Activated CD4-positive, alpha-beta T cell treated with anti-CD3 and anti-CD28 coated beads for 36 hours (primary cell): ENCODE results near the gene PLXNA4. TPM values are rescaled to one million over a fixed set of nuclear protein-coding genes. Genes with fewer than 3 reads are reported as not detected.

Experiments used
- ATAC-seq: fragments of 200-7000 bp; cut with Tn5 transposase; one replicate; pipeline ENCODE4 v1.10.0; 2021; ENCODE audit warnings: mild to moderate bottlenecking, moderate library complexity
- CTCF ChIA-PET: fragments of 350-600 bp; sonication (Branson Sonifier 250); formaldehyde crosslinking; loops from one replicate; lab custom pipeline; 2021; ENCODE audit warnings: antibody characterized with exemption; lab: Charles Lee
- POLR2A ChIA-PET: fragments of 350-600 bp; sonication (Branson Sonifier 250); formaldehyde crosslinking; loops from one replicate; lab custom pipeline; 2021; ENCODE audit warnings: antibody characterized with exemption, inconsistent platforms; lab: Charles Lee
- DNase-seq: peaks from one replicate; pipeline ENCODE4 v3.0.0-alpha.2; 2020
- H3K27ac Mint-ChIP-seq: one replicate; pipeline ENCODE4 v1.8.0; 2021; ENCODE audit warnings: mixed read lengths
- H3K27me3 Mint-ChIP-seq: one replicate; pipeline ENCODE4 v1.8.0; 2021; ENCODE audit warnings: mixed read lengths
- H3K36me3 Mint-ChIP-seq: one replicate; pipeline ENCODE4 v1.8.0; 2021; ENCODE audit warnings: low read depth, mixed read lengths
- H3K4me1 Mint-ChIP-seq: one replicate; pipeline ENCODE4 v1.8.0; 2021; ENCODE audit warnings: mixed read lengths
- H3K4me3 Mint-ChIP-seq: one replicate; pipeline ENCODE4 v1.8.0; 2021; ENCODE audit warnings: mild to moderate bottlenecking, moderate library complexity, mixed read lengths
- H3K9me3 Mint-ChIP-seq: one replicate; pipeline ENCODE4 v1.8.0; 2021; ENCODE audit warnings: low read depth, mixed read lengths
- intact Hi-C, 2 experiments: fragments of 100-400 bp; cut with DNase I in 1 of 2; cut with micrococcal nuclease in 1 of 2; formaldehyde crosslinking; loops; one replicate each; pipeline versions ENCODE4 v1.14.2 to v1.15.1; 2022 to 2024; cut with DNase I, micrococcal nuclease
- total RNA-seq, 2 experiments: library from RNA; stranded (reverse); gene quantifications; one replicate each; pipeline ENCODE4 v1.2.3, GENCODE V29; 2021

PLXNA4 gene
- total RNA-seq, 2 experiments from 2014 or later, result 0.07 to 0.09 TPM

GRCh38 chr7:132430861-132431822 is 145.1 kb downstream of the PLXNA4 start:
- H3K4me3 Mint-ChIP-seq, result no peak overlapping the region
- intact Hi-C loops, result no loop called here
- H3K4me1 Mint-ChIP-seq, result peaks cover 61% of the 10 kb centered on the region

DNA sequence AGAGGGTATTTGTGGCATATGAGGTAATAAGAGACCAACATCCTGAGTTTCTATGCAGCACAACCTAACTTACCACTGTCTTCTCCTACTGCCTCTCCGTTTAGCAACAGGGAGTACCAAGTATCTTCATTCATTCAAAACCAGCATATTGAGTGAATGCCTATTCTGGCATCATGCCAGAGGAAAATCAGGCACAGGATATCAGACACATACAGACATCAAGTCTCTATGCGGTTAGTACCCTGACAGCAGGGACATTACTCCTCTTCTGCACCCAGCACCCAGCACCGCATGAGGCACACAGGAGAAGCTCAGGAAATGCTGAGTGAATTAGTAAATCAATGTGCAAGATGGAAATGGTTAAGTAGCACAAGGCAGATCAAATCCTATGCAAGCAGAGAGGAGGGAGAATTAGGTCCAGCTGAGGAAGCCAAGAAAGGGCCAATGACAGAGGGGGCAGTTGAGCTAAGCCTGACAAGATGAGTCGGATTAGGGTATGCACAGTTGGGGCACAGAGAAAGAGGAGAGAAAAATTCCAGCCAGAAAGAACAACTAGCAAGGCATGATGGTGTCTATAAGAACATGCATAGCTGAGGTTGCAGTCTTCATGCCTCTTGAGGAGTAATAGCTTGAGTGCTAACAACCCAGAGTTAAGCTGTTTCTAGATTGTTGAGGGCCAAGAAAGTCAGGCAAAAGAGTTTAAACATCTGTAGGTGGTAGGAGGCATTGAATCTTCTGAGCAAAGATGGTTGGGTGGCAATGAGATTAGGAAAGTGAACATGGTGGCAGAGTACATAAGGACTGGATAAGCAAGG is 146.0 kb downstream of the PLXNA4 start:
- no peak for DNase-seq
- peak overlapping the region; percentile 69 for H3K27ac Mint-ChIP-seq
- H3K9me3 Mint-ChIP-seq, result no peaks in the 10 kb centered on the region
- no peaks in the 10 kb centered on the region for H3K27me3 Mint-ChIP-seq
- ATAC-seq, result no peak
- no peak overlapping the region for H3K4me3 Mint-ChIP-seq
- no peaks in the 10 kb centered on the region for H3K36me3 Mint-ChIP-seq
- ChIA-PET POLR2A (interaction anchor here (0.6 kb wide), 1 partner anchor 1998 kb away, joined by 5 read pairs; no protein-coding TSS in a partner anchor), CTCF (interaction anchor here (0.5 to 0.7 kb wide), 3 partner anchors 11 to 547 kb away, joined by 3 read pairs; no protein-coding TSS in a partner anchor)
- intact Hi-C loops, result no loop called here
- H3K4me1 Mint-ChIP-seq, result peaks cover 52% of the 10 kb centered on the region

More at GRCh38 chr7:132430861-132431822, 145.1 kb downstream of the PLXNA4 start:
- H3K27ac Mint-ChIP-seq, result peak overlapping the region; percentile 69
- POLR2A ChIA-PET, result interaction anchor here (0.6 kb wide), 1 partner anchor 1997 kb away, joined by 5 read pairs; no protein-coding TSS in a partner anchor
- ATAC-seq (peak; percentile 96), DNase-seq (peak; percentile 58)
- no peaks in the 10 kb centered on the region for H3K36me3 Mint-ChIP-seq
- CTCF ChIA-PET, result interaction anchor here (0.6 kb wide), 1 partner anchor 53 kb away, joined by 3 read pairs; no protein-coding TSS in a partner anchor
- H3K27me3 Mint-ChIP-seq, result no peaks in the 10 kb centered on the region
- no peaks in the 10 kb centered on the region for H3K9me3 Mint-ChIP-seq

GRCh38 chr7:132429181-132429580 is 147.1 kb downstream of the PLXNA4 start:
- no peaks in the 10 kb centered on the region for H3K27me3 Mint-ChIP-seq
- DNase-seq (no peak), ATAC-seq (no peak)
- no peaks in the 10 kb centered on the region for H3K36me3 Mint-ChIP-seq
- H3K9me3 Mint-ChIP-seq, result no peaks in the 10 kb centered on the region
- no peak overlapping the region for H3K4me3 Mint-ChIP-seq
- intact Hi-C loops, result no loop called here
- peaks cover 41% of the 10 kb centered on the region for H3K4me1 Mint-ChIP-seq
- POLR2A ChIA-PET, result no interaction called here
- CTCF ChIA-PET, result interaction anchor here (0.5 kb wide), 1 partner anchor 1603 kb away, joined by 3 read pairs; no protein-coding TSS in a partner anchor
- no peak overlapping the region for H3K27ac Mint-ChIP-seq

DNA sequence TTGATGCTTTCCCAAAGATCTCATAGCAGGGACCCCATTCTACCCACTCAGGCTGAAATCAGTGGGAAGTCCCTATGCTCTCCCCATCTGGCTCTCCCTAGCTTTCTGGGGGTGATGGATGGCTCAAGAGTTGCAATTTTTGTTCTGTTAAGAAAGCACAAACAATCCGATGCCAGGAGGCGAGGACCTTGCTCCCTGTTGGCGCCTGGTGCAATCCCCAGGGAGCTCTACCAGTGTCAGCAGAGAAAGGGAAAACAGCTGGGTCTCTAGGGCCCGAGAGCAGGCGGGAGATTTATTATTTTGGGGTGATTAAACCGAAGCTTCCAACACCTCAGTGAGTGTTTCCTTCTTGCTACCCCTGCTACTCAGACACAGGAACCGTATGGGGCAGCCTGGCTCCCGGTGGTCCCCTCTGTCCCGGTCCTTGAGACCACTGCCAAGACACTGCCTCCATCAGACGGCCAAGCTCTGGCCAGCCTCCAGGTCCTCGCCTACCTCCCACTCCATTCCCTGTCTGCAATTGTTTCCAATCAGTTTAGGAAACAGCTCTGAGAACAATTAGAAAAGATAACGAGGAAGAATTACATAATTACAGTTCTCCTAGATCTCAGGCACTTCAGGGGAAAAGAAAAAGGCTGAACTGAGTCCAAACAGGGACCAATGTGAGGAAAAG is 147.9 kb downstream of the PLXNA4 start:
- H3K9me3 Mint-ChIP-seq, result no peaks in the 10 kb centered on the region
- no peaks in the 10 kb centered on the region for H3K36me3 Mint-ChIP-seq
- ChIA-PET POLR2A (no interaction called here), CTCF (interaction anchor here (0.5 to 0.9 kb wide), 3 partner anchors 152 to 1603 kb away, joined by 3 to 4 read pairs (median 3); no protein-coding TSS in a partner anchor)
- ATAC-seq (no peak), DNase-seq (no peak)
- peaks cover 35% of the 10 kb centered on the region for H3K4me1 Mint-ChIP-seq
- H3K27ac Mint-ChIP-seq, result no peak overlapping the region
- H3K27me3 Mint-ChIP-seq, result no peaks in the 10 kb centered on the region
- no peak overlapping the region for H3K4me3 Mint-ChIP-seq
- intact Hi-C loops, result no loop called here

GRCh38 chr7:132425942-132426341 is 150.3 kb downstream of the PLXNA4 start:
- Mint-ChIP-seq H3K4me1 (peaks cover 11% of the 10 kb centered on the region), H3K27me3 (no peaks in the 10 kb centered on the region), H3K27ac (no peak overlapping the region), H3K9me3 (no peaks in the 10 kb centered on the region), H3K36me3 (no peaks in the 10 kb centered on the region), H3K4me3 (no peak overlapping the region)
- DNase-seq, result no peak
- no peak for ATAC-seq
- ChIA-PET CTCF (no interaction called here), POLR2A (no interaction called here)
- intact Hi-C loops, result no loop called here

GRCh38 chr7:132424821-132425724 is 151.2 kb downstream of the PLXNA4 start:
- ATAC-seq, result no peak

GRCh38 chr7:132424277-132424676 is 152.0 kb downstream of the PLXNA4 start:
- ATAC-seq (no peak), DNase-seq (no peak)
- Mint-ChIP-seq H3K27ac (no peak overlapping the region), H3K36me3 (no peaks in the 10 kb centered on the region), H3K9me3 (no peaks in the 10 kb centered on the region), H3K4me1 (no peaks in the 10 kb centered on the region), H3K4me3 (no peak overlapping the region), H3K27me3 (no peaks in the 10 kb centered on the region)
- ChIA-PET POLR2A (no interaction called here), CTCF (no interaction called here)
- intact Hi-C loops, result no loop called here

More at GRCh38 chr7:132424821-132425724, 151.2 kb downstream of the PLXNA4 start:
- no peak for DNase-seq
- POLR2A ChIA-PET, result no interaction called here
- intact Hi-C loops, result no loop called here
- Mint-ChIP-seq H3K4me3 (no peak overlapping the region), H3K27me3 (no peaks in the 10 kb centered on the region), H3K36me3 (no peaks in the 10 kb centered on the region), H3K9me3 (no peaks in the 10 kb centered on the region), H3K27ac (no peak overlapping the region), H3K4me1 (peaks cover 2% of the 10 kb centered on the region)
- CTCF ChIA-PET, result no interaction called here

GRCh38 chr7:132423594-132424200 is 152.6 kb downstream of the PLXNA4 start:
- intact Hi-C loops, result no loop called here
- no peak for DNase-seq
- Mint-ChIP-seq H3K36me3 (no peaks in the 10 kb centered on the region), H3K4me1 (no peaks in the 10 kb centered on the region), H3K4me3 (no peak overlapping the region), H3K9me3 (no peaks in the 10 kb centered on the region), H3K27me3 (no peaks in the 10 kb centered on the region), H3K27ac (no peak overlapping the region)
- CTCF ChIA-PET, result interaction anchor here (0.9 kb wide), 1 partner anchor 125 kb away, joined by 5 read pairs; no protein-coding TSS in a partner anchor
- POLR2A ChIA-PET, result no interaction called here
- ATAC-seq, result no peak

- no peak for DNase-seq
- intact Hi-C loops, result no loop called here
- H3K27me3 Mint-ChIP-seq, result no peaks in the 10 kb centered on the region
- ChIA-PET CTCF (interaction anchor here (0.7 kb wide), 1 partner anchor 11 kb away, joined by 3 read pairs; no protein-coding TSS in a partner anchor), POLR2A (no interaction called here)
- ATAC-seq, result no peak
- no peaks in the 10 kb centered on the region for H3K36me3 Mint-ChIP-seq
- H3K4me1 Mint-ChIP-seq, result no peaks in the 10 kb centered on the region
- no peak overlapping the region for H3K27ac Mint-ChIP-seq
- H3K4me3 Mint-ChIP-seq, result no peak overlapping the region
- H3K9me3 Mint-ChIP-seq, result no peaks in the 10 kb centered on the region
Observed at GRCh38 chr7:132422502-132423111, 153.7 kb downstream of the PLXNA4 start.
